DND-41 (cell line): ENCODE measurements around the gene TRAIP.
A peak's percentile ranks its signal among the peaks of the same experiment; 100 is the strongest.

ENCODE experiments used
- ATAC-seq: fragments of 200-7000 bp; cut with Tn5 transposase; 3 replicates; pipeline ENCODE4 v1.9.1; 2021; ENCODE audit warnings: low read depth; ENCODE audit not compliant: insufficient read depth
- DNase-seq: peaks from one replicate; pipeline ENCODE4 v3.0.0-alpha.2; 2020
- H2AFZ ChIP-seq: 2 replicates; pipeline ENCODE4 v1.6.0; 2012; ENCODE audit warnings: low read depth, low read length
- H3K27ac ChIP-seq: 2 replicates; pipeline ENCODE4 v1.5.1; 2012; ENCODE audit warnings: low read length, inconsistent platforms
- H3K27me3 ChIP-seq: fragments of 200-600 bp; sonication (generic); 2 replicates; pipeline ENCODE4 v1.6.0; 2012; ENCODE audit warnings: low read length, mild to moderate bottlenecking, inconsistent platforms; ENCODE audit not compliant: insufficient read depth, poor library complexity
- H3K36me3 ChIP-seq: 2 replicates; pipeline ENCODE4 v1.5.1; 2012; ENCODE audit warnings: low read length, inconsistent platforms; ENCODE audit not compliant: insufficient read depth
- H3K4me1 ChIP-seq: 2 replicates; pipeline ENCODE4 v1.5.1; 2012; ENCODE audit warnings: mild to moderate bottlenecking, low read length; ENCODE audit not compliant: insufficient read depth
- H3K4me2 ChIP-seq: 2 replicates; pipeline ENCODE4 v1.6.0; 2012; ENCODE audit warnings: mild to moderate bottlenecking, moderate library complexity, low read length, inconsistent platforms; ENCODE audit not compliant: insufficient read depth
- H3K4me3 ChIP-seq, 2 experiments: fragments of 200-600 bp in 1 of 2; shearing (Covaris generic) in 1 of 2; 2 replicates each; pipeline ENCODE4 v1.5.1; 2012 to 2016; ENCODE audit warnings: inconsistent platforms in 2 of 2, low read length in 2 of 2, mild to moderate bottlenecking in 2 of 2, low read depth in 1 of 2, moderate library complexity in 1 of 2
- H3K79me2 ChIP-seq: 2 replicates; pipeline ENCODE4 v1.6.0; 2012; ENCODE audit warnings: low read length, inconsistent platforms; ENCODE audit not compliant: insufficient read depth
- H3K9ac ChIP-seq: 2 replicates; pipeline ENCODE4 v1.6.0; 2012; ENCODE audit warnings: low read depth, mild to moderate bottlenecking, inconsistent platforms, low read length, moderate library complexity
- H3K9me3 ChIP-seq: 2 replicates; pipeline ENCODE4 v1.5.1; 2012; ENCODE audit warnings: low read length, moderate library complexity, mild to moderate bottlenecking, inconsistent platforms; ENCODE audit not compliant: insufficient read depth, severe bottlenecking
- H4K20me1 ChIP-seq: 2 replicates; pipeline ENCODE4 v1.6.0; 2012; ENCODE audit warnings: low read length; ENCODE audit not compliant: insufficient read depth
- CTCF ChIP-seq: IDR thresholded peaks from 2 replicates; pipeline ENCODE4 v1.5.1; 2012; ENCODE audit warnings: borderline replicate concordance, low read length, moderate library complexity, mild to moderate bottlenecking; ENCODE audit not compliant: poor library complexity, severe bottlenecking; ENCODE audit errors: extremely low read depth
- EZH2 ChIP-seq: IDR thresholded peaks from 3 replicates; pipeline ENCODE4 v1.6.1; 2012; ENCODE audit warnings: borderline replicate concordance, low read depth, mild to moderate bottlenecking, moderate library complexity, low read length, inconsistent platforms; ENCODE audit not compliant: severe bottlenecking

The TRAIP gene

DNA sequence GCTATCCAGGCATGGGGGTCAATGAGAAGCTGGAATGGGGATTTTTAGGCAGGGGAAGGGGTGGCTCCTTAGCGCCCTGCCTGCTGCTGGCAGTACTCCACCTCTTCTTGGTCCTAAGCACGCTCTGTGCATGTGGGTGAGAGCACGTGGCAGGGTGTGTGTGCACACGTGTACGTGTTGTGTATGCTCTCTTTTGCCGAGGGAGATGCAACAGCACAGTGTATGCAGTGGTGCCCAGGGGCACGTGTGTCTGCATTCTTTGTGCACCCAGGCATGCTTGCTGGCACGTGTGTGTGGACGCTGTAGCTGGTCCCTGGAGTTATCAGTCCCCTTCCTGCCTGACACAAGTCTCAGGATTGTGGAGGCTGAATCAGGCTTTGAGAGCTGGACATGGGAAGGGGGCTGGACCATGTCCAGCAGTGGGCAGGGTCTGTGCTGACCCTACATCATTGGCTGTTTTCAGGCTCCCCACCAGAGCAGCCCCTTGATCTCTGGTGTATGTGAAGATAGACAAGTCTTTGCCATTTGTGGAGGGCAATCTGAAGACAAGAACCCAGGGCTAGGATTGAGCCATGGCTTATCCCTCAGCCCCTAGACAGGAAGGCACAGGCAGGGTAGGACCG, 15.3 kb upstream of the TRAIP start:
- no peak for TF ChIP-seq EZH2
- no peak for TF ChIP-seq CTCF
- peaks cover 7% of the 10 kb centered on the region; the same call in 1 of the 2 replicates for H3K4me1 ChIP-seq
- no peak overlapping the region for H2AFZ ChIP-seq
- H3K4me2 ChIP-seq = no peak overlapping the region
- peaks cover 8% of the 10 kb centered on the region for H4K20me1 ChIP-seq
- no peak overlapping the region for H3K27ac ChIP-seq
- no peak overlapping the region for H3K9ac ChIP-seq
- H3K9me3 ChIP-seq = no peaks in the 10 kb centered on the region
- no peak overlapping the region for H3K4me3 ChIP-seq
- H3K36me3 ChIP-seq = no peaks in the 10 kb centered on the region
- ATAC-seq (no peak), DNase-seq (no peak)
- peaks cover 23% of the 10 kb centered on the region for H3K27me3 ChIP-seq
- H3K79me2 ChIP-seq = no peaks in the 10 kb centered on the region

DNA sequence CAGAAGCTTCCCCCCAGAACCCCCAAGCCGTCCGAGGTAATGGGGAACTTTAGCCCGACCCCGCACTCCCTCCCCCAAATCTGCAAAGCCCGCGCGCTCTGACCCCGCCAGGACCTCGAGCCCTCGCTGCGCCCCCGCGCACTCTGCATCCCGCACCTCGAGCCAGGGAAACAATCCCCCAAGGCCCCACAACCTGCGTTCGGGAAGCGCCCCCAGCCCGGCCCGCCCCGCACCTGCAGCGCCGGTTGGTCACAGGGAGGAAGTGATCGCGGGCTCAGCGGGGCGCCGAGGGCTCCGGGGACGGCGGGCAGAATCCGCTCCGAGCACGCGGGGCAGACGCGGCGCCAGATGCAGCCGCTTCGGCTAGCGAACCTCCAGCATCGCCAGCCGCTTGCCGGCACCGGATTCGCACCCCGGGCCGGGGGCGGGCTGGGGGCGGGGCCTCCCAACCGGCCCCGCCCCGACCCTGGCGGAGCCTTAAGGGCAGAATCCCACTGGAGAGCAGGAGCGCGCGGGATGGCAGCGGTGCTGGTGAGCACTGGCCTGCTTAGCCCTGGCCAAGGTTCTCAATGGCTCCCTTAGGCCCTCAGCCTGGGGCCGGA, 13.3 kb upstream of the TRAIP start, which contains the start of gene CAMKV:
TSS of gene CAMKV (minus strand) at position 382 of the 602 bp plus-strand sequence. CDS start 7,518 bp downstream, outside the sequence.
- no peak within 1 kb of the TSS for H3K9ac ChIP-seq
- H3K27ac ChIP-seq = no peak within 1 kb of the TSS

GRCh38 chr3:49868862-49869466, 12.6 kb upstream of the TRAIP start:
- Histone ChIP-seq H4K20me1 (peaks cover 13% of the 10 kb centered on the region), H3K9me3 (no peaks in the 10 kb centered on the region), H3K79me2 (no peaks in the 10 kb centered on the region), H3K9ac (no peak overlapping the region), H3K4me2 (0 out of 2 replicates have a peak overlapping the region, but pooled peaks have one; percentile 39), H3K27me3 (peaks cover 31% of the 10 kb centered on the region), H3K4me3 (no peak overlapping the region), H3K4me1 (peaks cover 7% of the 10 kb centered on the region; the same call in 1 of the 2 replicates), H3K27ac (no peak overlapping the region), H3K36me3 (no peaks in the 10 kb centered on the region), H2AFZ (no peak overlapping the region)
- ATAC-seq (no peak), DNase-seq (no peak)
- TF ChIP-seq CTCF (no peak), EZH2 (no peak)

More for the DNA sequence above, 13.3 kb upstream of the TRAIP start, which contains the start of gene CAMKV:
- H3K27me3 ChIP-seq = peaks cover 26% of the 10 kb centered on the region
- peak; percentile 50 for DNase-seq
- peak; percentile 65 for ATAC-seq
- no peak for TF ChIP-seq EZH2
- TF ChIP-seq CTCF = no peak
- H3K4me2 ChIP-seq = peak within 1 kb of the TSS; percentile 39
- H3K9me3 ChIP-seq = no peaks in the 10 kb centered on the region
- no peaks in the 10 kb centered on the region for H3K79me2 ChIP-seq
- H3K4me3 ChIP-seq = no peak within 1 kb of the TSS
- no peaks in the 10 kb centered on the region for H3K36me3 ChIP-seq
- peaks cover 7% of the 10 kb centered on the region; the same call in 1 of the 2 replicates for H3K4me1 ChIP-seq
- H2AFZ ChIP-seq = no peak within 1 kb of the TSS
- peaks cover 10% of the 10 kb centered on the region for H4K20me1 ChIP-seq
